GM19372 (cell line): Measurements from ENCODE around the gene ASB7.
"Not testable (repeated sequence)": the region's sequence is repeated elsewhere in the genome, so short reads cannot be mapped to it uniquely, and the experiment has no call there.

Experiments
- ATAC-seq: cut with Tn5 transposase; IDR thresholded peaks from one replicate; pipeline ENCODE4 v1.9.1; 2021; ENCODE audit warnings: mild to moderate bottlenecking, low read depth, moderate library complexity; ENCODE audit not compliant: unreplicated experiment

The ASB7 gene, protein sequence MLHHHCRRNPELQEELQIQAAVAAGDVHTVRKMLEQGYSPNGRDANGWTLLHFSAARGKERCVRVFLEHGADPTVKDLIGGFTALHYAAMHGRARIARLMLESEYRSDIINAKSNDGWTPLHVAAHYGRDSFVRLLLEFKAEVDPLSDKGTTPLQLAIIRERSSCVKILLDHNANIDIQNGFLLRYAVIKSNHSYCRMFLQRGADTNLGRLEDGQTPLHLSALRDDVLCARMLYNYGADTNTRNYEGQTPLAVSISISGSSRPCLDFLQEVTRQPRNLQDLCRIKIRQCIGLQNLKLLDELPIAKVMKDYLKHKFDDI

DNA sequence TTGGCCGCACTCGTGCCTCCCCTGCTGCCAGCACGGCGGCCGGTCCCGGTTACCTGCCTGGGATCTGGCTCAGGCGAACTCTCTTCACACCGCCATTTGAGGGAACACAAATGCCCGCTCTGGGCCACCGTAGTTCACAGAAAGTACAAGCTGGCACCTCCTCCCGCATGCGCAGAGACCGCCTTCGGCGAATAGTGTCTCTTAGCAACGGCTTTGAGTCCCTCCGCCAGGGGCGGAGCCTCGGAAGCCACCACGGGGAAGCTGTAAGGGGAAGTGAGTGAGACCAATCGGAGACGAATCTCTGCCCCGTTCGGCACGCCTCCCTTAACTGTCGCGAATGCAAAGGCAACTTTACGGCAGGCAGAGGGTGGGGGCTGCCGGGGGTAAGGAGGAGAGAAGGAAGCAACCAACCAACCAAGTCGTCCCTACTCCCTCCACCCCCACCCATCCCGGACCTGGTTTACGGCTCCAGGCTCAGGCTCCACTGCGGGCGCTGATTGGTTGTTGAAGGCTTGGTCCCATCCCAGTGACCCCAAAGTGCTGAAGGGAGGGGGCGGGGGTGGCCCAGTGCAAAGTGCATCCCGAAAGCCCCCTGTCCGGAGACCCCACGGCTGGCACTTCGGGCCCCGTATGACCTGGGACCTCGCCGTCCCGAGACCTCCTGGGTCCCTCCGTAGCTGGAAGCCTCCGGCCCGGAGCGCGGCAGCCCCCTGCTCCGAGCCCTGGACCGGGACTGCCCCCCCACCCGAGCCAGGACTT, at the start of gene ASB7, which contains the start of gene LINS1:
TSS of gene ASB7 (plus strand) at position 526 of the 759 bp plus-strand sequence. CDS start 9,628 bp downstream, outside the sequence.
TSS of gene LINS1 (minus strand) at position 121 of the 759 bp plus-strand sequence. CDS start 21,342 bp downstream, outside the sequence.
- peak; percentile 85 for ATAC-seq

DNA sequence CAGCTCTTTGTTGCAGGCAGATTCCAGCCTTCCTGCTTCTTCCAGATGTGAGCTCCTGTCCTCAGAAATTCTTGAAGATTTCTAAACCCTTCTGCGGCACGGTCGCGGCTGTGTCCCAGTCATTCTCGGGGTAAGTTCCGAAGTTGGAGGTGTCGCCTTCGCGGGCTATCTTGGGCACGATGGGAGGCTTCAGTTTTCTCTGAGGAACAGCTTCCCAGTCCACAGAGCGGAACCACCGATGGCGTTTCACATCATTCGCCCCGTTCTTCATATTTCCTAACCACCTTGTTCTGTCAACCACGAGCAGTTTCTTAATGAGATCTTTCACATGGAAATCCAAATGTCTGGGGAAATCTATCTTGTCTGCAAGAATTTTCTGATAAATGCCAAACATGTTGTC, 48.9 kb upstream of the ASB7 start:
- ATAC-seq: no peak

- ATAC-seq: no peak
Observed at GRCh38 chr15:100558771-100559254, 43.6 kb upstream of the ASB7 start.

- no peak for ATAC-seq
Observed at GRCh38 chr15:100559330-100559729, 43.1 kb upstream of the ASB7 start.

DNA sequence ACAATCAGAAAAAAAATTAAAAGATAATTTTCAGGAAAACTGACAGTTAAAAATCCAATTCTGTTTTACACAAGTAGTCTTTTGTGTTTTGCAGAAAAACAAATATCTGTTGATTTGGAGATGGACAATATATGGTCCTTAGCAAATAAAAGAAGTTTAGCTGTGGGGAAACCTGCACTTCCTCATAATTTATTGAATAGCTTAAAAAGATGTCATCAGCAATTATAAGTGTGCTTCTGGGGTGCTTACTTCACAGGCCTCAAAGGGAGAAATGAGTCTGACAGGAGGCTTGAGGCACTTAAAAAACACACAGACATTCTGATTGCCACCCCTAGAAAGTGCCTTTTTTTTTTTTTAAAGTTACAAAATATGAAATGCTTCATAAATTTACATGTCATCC, 42.1 kb upstream of the ASB7 start:
- no peak for ATAC-seq

GRCh38 chr15:100565591-100565990, 36.8 kb upstream of the ASB7 start:
- no peak for ATAC-seq

GRCh38 chr15:100566850-100567628, 35.4 kb upstream of the ASB7 start:
- no peak for ATAC-seq

GRCh38 chr15:100569391-100569790, 33.0 kb upstream of the ASB7 start:
- ATAC-seq: no peak

- no peak for ATAC-seq
Observed at GRCh38 chr15:100570275-100570674, 32.1 kb upstream of the ASB7 start.

DNA sequence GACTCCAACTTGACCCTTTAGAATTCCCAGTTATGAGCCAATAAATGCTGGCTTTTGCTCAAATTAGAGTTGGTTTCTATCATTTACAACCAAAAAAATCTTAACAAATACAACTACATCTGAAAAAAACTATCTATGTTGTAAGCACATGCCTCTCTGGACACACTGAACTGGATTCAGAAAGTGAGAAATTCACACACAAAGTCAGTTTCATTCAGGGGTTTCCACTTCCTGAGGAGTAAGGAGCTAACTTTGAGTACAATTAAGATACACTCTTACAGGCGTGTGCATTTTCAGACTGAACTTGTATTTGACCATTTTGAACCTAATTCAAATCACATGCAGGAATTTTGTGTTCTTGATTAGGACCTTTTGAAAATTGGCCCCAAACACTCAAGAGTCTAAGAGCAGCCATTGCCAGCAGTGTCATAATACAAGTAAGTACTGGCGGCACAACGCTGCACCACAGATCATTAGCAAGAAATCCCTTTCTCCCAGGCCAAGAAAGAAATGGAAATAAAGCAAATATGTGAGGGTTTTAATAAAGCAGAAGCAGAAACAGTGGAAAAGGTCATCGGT, 31.6 kb upstream of the ASB7 start:
- peak; percentile 84 for ATAC-seq

- ATAC-seq: no peak
Observed at GRCh38 chr15:100571592-100572167, 30.7 kb upstream of the ASB7 start.

DNA sequence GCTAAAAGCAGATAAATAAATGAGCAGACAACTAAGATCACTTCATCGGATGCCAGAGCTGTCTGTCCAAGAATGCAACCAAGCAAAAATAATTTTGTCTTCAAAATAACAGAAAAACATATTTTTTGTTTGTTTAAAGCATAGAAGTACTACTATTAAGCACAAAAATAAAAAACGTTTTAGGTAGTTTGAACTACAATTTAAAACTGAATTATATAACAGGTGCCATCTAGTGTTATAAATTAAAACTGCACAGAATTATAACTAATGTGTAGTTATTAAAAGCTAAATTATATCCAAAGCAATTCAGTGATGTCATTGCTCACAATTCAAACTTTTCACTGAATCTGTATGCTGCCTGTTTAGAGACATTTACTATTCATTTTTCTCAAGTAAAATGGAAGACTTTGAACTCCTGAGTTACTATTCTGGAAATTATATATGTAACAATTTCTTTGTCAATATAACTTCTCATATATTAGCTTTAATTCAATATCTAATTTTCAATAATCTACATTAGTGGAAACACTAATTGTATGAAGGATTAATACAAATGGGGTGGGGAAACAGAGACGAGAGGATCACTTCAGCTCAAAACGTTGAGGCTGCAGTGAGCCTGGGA, 29.9 kb upstream of the ASB7 start:
- no peak for ATAC-seq

DNA sequence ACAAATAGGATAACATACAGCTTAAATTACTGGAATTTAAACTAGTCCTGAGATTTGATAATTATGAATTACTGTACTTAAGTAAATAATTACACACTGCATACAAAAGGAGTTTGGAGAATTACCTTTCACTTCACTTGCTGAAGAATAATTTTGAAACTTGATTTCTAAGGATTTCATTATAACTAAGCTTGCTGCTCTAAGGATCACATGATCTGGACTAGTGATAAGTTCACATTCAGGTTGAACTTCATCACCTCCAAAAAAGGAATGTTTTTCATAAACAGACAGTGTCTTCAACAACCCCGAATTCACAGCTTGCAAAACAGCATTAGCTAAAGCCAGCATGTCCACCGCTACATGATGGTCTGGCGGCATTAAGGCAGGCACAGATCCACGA, 28.9 kb upstream of the ASB7 start:
- no peak for ATAC-seq

GRCh38 chr15:100580414-100580813, 22.0 kb upstream of the ASB7 start:
- no peak for ATAC-seq

GRCh38 chr15:100588638-100589242, 13.6 kb upstream of the ASB7 start:
- no peak for ATAC-seq

DNA sequence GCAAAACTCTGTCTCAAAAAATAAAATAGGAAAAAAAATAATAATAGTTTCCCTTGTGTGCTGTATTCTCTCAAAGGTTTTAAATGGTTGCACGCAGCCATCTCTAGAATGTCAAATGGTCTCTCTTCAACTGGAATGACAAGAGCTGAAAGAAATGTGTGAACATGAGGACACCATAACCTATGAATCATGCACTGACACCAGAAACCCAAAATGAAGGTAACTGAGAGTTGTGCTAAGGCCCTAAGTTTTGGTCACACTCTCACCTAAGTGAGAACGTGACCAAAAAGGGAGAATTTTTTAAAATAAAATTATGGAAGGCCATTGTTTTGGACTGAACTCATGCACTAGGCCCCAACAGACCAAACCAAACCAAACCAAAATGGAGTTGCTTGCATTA, 11.2 kb upstream of the ASB7 start:
- not testable (repeated sequence) for ATAC-seq

DNA sequence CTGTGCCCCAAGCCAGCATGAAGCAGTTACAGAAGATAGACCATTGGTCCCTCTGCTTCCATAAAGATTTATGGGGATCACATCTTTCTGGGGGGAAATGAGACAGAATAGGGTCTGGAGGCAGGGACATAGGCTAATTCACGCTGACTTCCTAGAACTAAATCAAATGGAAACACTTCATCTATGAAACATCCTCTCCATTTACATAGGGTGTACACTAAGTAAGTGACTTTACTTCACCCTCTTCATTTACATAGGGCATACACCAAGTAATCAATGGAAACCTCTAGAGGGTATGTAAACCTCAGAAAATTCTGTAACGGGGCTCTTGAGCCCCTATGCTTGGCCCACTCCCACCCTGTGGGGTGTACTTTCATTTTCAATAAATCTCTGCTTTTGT, 10.6 kb upstream of the ASB7 start:
- ATAC-seq: no peak

DNA sequence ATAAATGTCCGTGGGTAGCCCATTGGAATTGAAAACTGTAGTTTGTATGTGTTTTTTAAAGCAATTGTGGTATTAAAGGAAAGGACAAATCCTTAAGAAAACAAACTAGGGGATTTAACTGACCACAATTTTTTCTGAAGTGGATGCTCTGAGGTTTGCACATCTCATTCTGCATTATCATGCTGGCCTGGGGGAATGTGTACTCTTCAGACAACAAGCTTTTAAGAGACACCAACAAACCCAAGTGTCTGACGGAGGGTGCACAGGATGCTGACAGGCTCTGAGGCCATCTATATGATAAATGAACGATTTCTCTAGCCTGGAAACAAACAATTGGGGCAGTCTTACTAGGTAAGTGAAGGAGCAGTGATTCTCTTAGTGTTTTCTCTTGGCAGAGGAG, 9.5 kb upstream of the ASB7 start:
- no peak for ATAC-seq

- ATAC-seq: no peak
Observed at GRCh38 chr15:100593431-100593830, 9.0 kb upstream of the ASB7 start.
